Esophagus squamous epithelium (tissue), 4 donors: ENCODE measurements around the gene MMP12.
"Not testable (repeated sequence)": the region's sequence is repeated elsewhere in the genome, so short reads cannot be mapped to it uniquely, and the experiment has no call there.

Source experiments
- POLR2A ChIP-seq, 4 donors: fragments of 450-650 bp; IDR thresholded peaks; one replicate each; pipeline ENCODE4 v1.6.1; 2017; ENCODE audit warnings: antibody characterized with exemption in 4 of 4, mild to moderate bottlenecking in 4 of 4, moderate library complexity in 3 of 4
- TF ChIP-seq, protein P1 (sequence below), 6 experiments: fragments of 450-650 bp in 4 of 6; fragments of 200-600 bp in 2 of 6; sonication (generic) in 2 of 6; IDR thresholded peaks; one replicate each; pipeline ENCODE4 v1.5.1; 2016 to 2019; ENCODE audit warnings: antibody characterized with exemption in 6 of 6, mild to moderate bottlenecking in 4 of 6, moderate library complexity in 4 of 6

DNA sequence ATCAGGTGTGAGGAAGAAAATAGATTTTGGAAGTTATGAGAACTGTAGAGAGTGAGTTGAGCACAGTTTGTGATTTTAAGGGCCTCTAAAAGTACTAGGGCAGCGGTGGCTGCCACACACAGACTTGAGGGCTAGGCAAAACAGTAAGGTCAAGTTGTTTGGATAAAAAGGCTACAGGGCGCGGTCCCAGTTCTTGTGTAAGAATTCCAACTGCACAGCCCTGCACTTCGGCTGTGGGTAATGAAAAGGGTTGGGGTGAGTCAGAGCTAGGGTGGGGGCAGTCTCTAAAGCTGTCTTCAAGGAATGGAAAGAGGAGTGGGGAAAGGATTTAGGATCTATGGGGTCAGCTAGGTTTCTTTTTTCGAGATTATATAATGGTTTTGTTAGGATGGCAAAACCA is 31.1 kb upstream of the MMP12 start:
- TF ChIP-seq POLR2A (IDR thresholded peaks at IDR 0.05) = not testable (repeated sequence)
- TF ChIP-seq, protein P1, sequence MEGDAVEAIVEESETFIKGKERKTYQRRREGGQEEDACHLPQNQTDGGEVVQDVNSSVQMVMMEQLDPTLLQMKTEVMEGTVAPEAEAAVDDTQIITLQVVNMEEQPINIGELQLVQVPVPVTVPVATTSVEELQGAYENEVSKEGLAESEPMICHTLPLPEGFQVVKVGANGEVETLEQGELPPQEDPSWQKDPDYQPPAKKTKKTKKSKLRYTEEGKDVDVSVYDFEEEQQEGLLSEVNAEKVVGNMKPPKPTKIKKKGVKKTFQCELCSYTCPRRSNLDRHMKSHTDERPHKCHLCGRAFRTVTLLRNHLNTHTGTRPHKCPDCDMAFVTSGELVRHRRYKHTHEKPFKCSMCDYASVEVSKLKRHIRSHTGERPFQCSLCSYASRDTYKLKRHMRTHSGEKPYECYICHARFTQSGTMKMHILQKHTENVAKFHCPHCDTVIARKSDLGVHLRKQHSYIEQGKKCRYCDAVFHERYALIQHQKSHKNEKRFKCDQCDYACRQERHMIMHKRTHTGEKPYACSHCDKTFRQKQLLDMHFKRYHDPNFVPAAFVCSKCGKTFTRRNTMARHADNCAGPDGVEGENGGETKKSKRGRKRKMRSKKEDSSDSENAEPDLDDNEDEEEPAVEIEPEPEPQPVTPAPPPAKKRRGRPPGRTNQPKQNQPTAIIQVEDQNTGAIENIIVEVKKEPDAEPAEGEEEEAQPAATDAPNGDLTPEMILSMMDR (IDR thresholded peaks at IDR 0.05) = not testable (repeated sequence)
